CD4-positive, CD25-positive, alpha-beta regulatory T cell (primary cell): Measurements from ENCODE around the gene RIN2. TPM values are rescaled to one million over a fixed set of nuclear protein-coding genes. Genes with fewer than 3 reads are reported as not detected.

Experiments
- ATAC-seq, 2 donors: fragments of 150-1000 bp; cut with Tn5 transposase; one replicate each; pipeline ENCODE4 v1.10.0; 2021; ENCODE audit warnings: low read depth in 2 of 2, moderate number of reproducible peaks in 2 of 2, moderate library complexity in 1 of 2
- DNase-seq, 3 donors: peaks; one replicate each; pipeline versions ENCODE4 v3.0.0 to v3.0.0-alpha.2; 2012 to 2022; ENCODE audit warnings: mixed read lengths in 1 of 3
- H3K27ac ChIP-seq: one replicate; pipeline ENCODE4 v1.7.0; 2013; ENCODE audit warnings: mild to moderate bottlenecking, low read length; ENCODE audit not compliant: insufficient read depth, poor library complexity, severe bottlenecking
- H3K27me3 ChIP-seq: one replicate; pipeline ENCODE4 v1.7.0; 2013; ENCODE audit warnings: low read length; ENCODE audit not compliant: control insufficient read depth, insufficient read depth
- H3K36me3 ChIP-seq: one replicate; pipeline ENCODE4 v1.7.0; 2013; ENCODE audit warnings: mild to moderate bottlenecking, low read length, moderate library complexity; ENCODE audit not compliant: control insufficient read depth, insufficient read depth
- H3K4me1 ChIP-seq: 2 replicates; pipeline ENCODE4 v1.7.0; 2013; ENCODE audit warnings: mild to moderate bottlenecking, low read length; ENCODE audit not compliant: insufficient read depth, control insufficient read depth, poor library complexity, severe bottlenecking
- H3K4me3 ChIP-seq: one replicate; pipeline ENCODE4 v1.7.0; 2013; ENCODE audit warnings: low read depth, mild to moderate bottlenecking, low read length, moderate library complexity
- H3K9me3 ChIP-seq, 2 experiments: 1 replicate in 1 of 2; 2 replicates in 1 of 2; pipeline ENCODE4 v1.7.0; 2013; ENCODE audit warnings: low read length in 2 of 2, mild to moderate bottlenecking in 1 of 2, moderate library complexity in 1 of 2; ENCODE audit not compliant: control insufficient read depth in 2 of 2
- H3K27ac Mint-ChIP-seq, 3 donors: one replicate each; pipeline ENCODE4 v1.8.0; 2020 to 2022; ENCODE audit warnings: mild to moderate bottlenecking in 3 of 3, mixed read lengths in 3 of 3, moderate library complexity in 2 of 3
- H3K27me3 Mint-ChIP-seq: one replicate; pipeline ENCODE4 v1.8.0; 2022; ENCODE audit warnings: mild to moderate bottlenecking, mixed read lengths
- H3K36me3 Mint-ChIP-seq: one replicate; pipeline ENCODE4 v1.8.0; 2020; ENCODE audit warnings: mixed read lengths
- H3K4me1 Mint-ChIP-seq, 4 donors: one replicate each; pipeline ENCODE4 v1.8.0; 2020 to 2022; ENCODE audit warnings: mixed read lengths in 4 of 4, mild to moderate bottlenecking in 1 of 4
- H3K4me3 Mint-ChIP-seq, 4 donors: one replicate each; pipeline ENCODE4 v1.8.0; 2020 to 2022; ENCODE audit warnings: mild to moderate bottlenecking in 4 of 4, mixed read lengths in 4 of 4, moderate library complexity in 3 of 4
- H3K9me3 Mint-ChIP-seq, 7 donors: one replicate each; pipeline ENCODE4 v1.8.0; 2020 to 2022; ENCODE audit warnings: mixed read lengths in 7 of 7, mild to moderate bottlenecking in 3 of 7, moderate library complexity in 2 of 7
- polyA plus RNA-seq, 4 donors: library from polyadenylated mRNA; unstranded; fragments of 300-500 nt; fragmentation: Illumina TruSeq; gene quantifications; one replicate each; pipeline ENCODE4 v1.2.3, GENCODE V29; 2021
- total RNA-seq: library from RNA; stranded (reverse); gene quantifications from one replicate; pipeline ENCODE4 v1.2.3, GENCODE V29; 2022

Gene RIN2
- total RNA-seq = 0.57 TPM
- not detected for polyA plus RNA-seq

- Histone ChIP-seq H3K4me3 (no peak within 1 kb of the TSS), H3K36me3 (no peaks in the 10 kb centered on the region), H3K4me1 (no peaks in the 10 kb centered on the region), H3K27ac (no peak within 1 kb of the TSS), H3K27me3 (peaks cover 7% of the 10 kb centered on the region), H3K9me3 (no peaks in the 10 kb centered on the region)
- Mint-ChIP-seq H3K27me3 (peaks cover 31% of the 10 kb centered on the region), H3K4me1 (no peaks in the 10 kb centered on the region), H3K36me3 (no peaks in the 10 kb centered on the region), H3K4me3 (no peak within 1 kb of the TSS), H3K27ac (no peak within 1 kb of the TSS), H3K9me3 (peaks cover 0 to 5% (median 0%) of the 10 kb centered on the region in 7 donors)
- ATAC-seq (no peak), DNase-seq (no peak)
Observed at GRCh38 chr20:19758133-19758500, at the start of gene RIN2. RIN2 (plus strand) TSS chr20:19758258; CDS start chr20:19889602, 131,344 bp downstream.

GRCh38 chr20:19709635-19710335 is 48.3 kb upstream of the RIN2 start:
- Histone ChIP-seq H3K27me3 (no peaks in the 10 kb centered on the region), H3K9me3 (no peaks in the 10 kb centered on the region), H3K36me3 (no peaks in the 10 kb centered on the region), H3K4me3 (no peak overlapping the region), H3K27ac (no peak overlapping the region), H3K4me1 (no peaks in the 10 kb centered on the region)
- Mint-ChIP-seq H3K36me3 (no peaks in the 10 kb centered on the region), H3K9me3 (peaks cover 0 to 3% (median 0%) of the 10 kb centered on the region in 7 donors), H3K27me3 (no peaks in the 10 kb centered on the region), H3K4me3 (no peak overlapping the region), H3K4me1 (no peaks in the 10 kb centered on the region), H3K27ac (no peak overlapping the region)
- ATAC-seq = no peak
- no peak for DNase-seq

- ATAC-seq (no peak), DNase-seq (no peak)
- Mint-ChIP-seq H3K27me3 (no peaks in the 10 kb centered on the region), H3K27ac (no peak overlapping the region), H3K4me1 (no peaks in the 10 kb centered on the region), H3K9me3 (peaks cover 0 to 3% (median 0%) of the 10 kb centered on the region in 7 donors), H3K36me3 (no peaks in the 10 kb centered on the region), H3K4me3 (no peak overlapping the region)
- Histone ChIP-seq H3K27me3 (no peaks in the 10 kb centered on the region), H3K4me1 (no peaks in the 10 kb centered on the region), H3K36me3 (no peaks in the 10 kb centered on the region), H3K9me3 (no peaks in the 10 kb centered on the region), H3K4me3 (no peak overlapping the region), H3K27ac (no peak overlapping the region)
Observed at GRCh38 chr20:19710336-19711120, 47.5 kb upstream of the RIN2 start.

- no peak for ATAC-seq
- H3K27ac Mint-ChIP-seq = no peak overlapping the region
- no peak overlapping the region for H3K4me3 ChIP-seq
- H3K4me3 Mint-ChIP-seq = no peak overlapping the region
- no peaks in the 10 kb centered on the region for H3K36me3 ChIP-seq
- no peaks in the 10 kb centered on the region for H3K27me3 Mint-ChIP-seq
- no peaks in the 10 kb centered on the region for H3K4me1 ChIP-seq
- no peak for DNase-seq
- no peaks in the 10 kb centered on the region for H3K27me3 ChIP-seq
- no peaks in the 10 kb centered on the region for H3K36me3 Mint-ChIP-seq
- no peak overlapping the region for H3K27ac ChIP-seq
- H3K9me3 Mint-ChIP-seq = peaks cover 0 to 3% (median 0%) of the 10 kb centered on the region in 7 donors
- no peaks in the 10 kb centered on the region for H3K9me3 ChIP-seq
- H3K4me1 Mint-ChIP-seq = no peaks in the 10 kb centered on the region
Observed at GRCh38 chr20:19711126-19711525, 46.9 kb upstream of the RIN2 start.

GRCh38 chr20:19712721-19713260 is 45.3 kb upstream of the RIN2 start:
- H3K36me3 Mint-ChIP-seq = no peaks in the 10 kb centered on the region
- ATAC-seq = no peak

GRCh38 chr20:19713822-19714578 is 44.1 kb upstream of the RIN2 start:
- no peaks in the 10 kb centered on the region for H3K36me3 Mint-ChIP-seq

More at GRCh38 chr20:19712721-19713260, 45.3 kb upstream of the RIN2 start:
- no peaks in the 10 kb centered on the region for H3K9me3 ChIP-seq
- no peaks in the 10 kb centered on the region for H3K4me1 Mint-ChIP-seq
- H3K4me3 Mint-ChIP-seq = no peak overlapping the region
- H3K4me1 ChIP-seq = no peaks in the 10 kb centered on the region
- peaks cover 0 to 4% (median 0%) of the 10 kb centered on the region in 7 donors for H3K9me3 Mint-ChIP-seq
- H3K4me3 ChIP-seq = no peak overlapping the region
- H3K27me3 ChIP-seq = no peaks in the 10 kb centered on the region
- H3K36me3 ChIP-seq = no peaks in the 10 kb centered on the region
- DNase-seq = no peak
- H3K27ac Mint-ChIP-seq = no peak overlapping the region
- no peaks in the 10 kb centered on the region for H3K27me3 Mint-ChIP-seq
- H3K27ac ChIP-seq = no peak overlapping the region

GRCh38 chr20:19714579-19714840 is 43.5 kb upstream of the RIN2 start:
- DNase-seq = no peak
- no peak overlapping the region for H3K27ac ChIP-seq
- H3K27me3 ChIP-seq = no peaks in the 10 kb centered on the region
- H3K4me3 Mint-ChIP-seq = no peak overlapping the region
- peaks cover 0 to 4% (median 0%) of the 10 kb centered on the region in 7 donors for H3K9me3 Mint-ChIP-seq
- no peaks in the 10 kb centered on the region for H3K9me3 ChIP-seq
- no peaks in the 10 kb centered on the region for H3K36me3 Mint-ChIP-seq
- no peak for ATAC-seq
- H3K4me1 Mint-ChIP-seq = no peaks in the 10 kb centered on the region
- H3K27me3 Mint-ChIP-seq = no peaks in the 10 kb centered on the region
- no peak overlapping the region for H3K4me3 ChIP-seq
- no peaks in the 10 kb centered on the region for H3K4me1 ChIP-seq
- no peak overlapping the region for H3K27ac Mint-ChIP-seq
- H3K36me3 ChIP-seq = no peaks in the 10 kb centered on the region

More at GRCh38 chr20:19713822-19714578, 44.1 kb upstream of the RIN2 start:
- Mint-ChIP-seq H3K4me1 (no peaks in the 10 kb centered on the region), H3K9me3 (peaks cover 0 to 4% (median 0%) of the 10 kb centered on the region in 7 donors), H3K27me3 (no peaks in the 10 kb centered on the region), H3K4me3 (no peak overlapping the region), H3K27ac (no peak overlapping the region)
- Histone ChIP-seq H3K4me1 (no peaks in the 10 kb centered on the region), H3K27ac (no peak overlapping the region), H3K4me3 (no peak overlapping the region), H3K9me3 (no peaks in the 10 kb centered on the region), H3K27me3 (no peaks in the 10 kb centered on the region), H3K36me3 (no peaks in the 10 kb centered on the region)
- no peak for DNase-seq
- no peak for ATAC-seq
